Stimulated activated CD4-positive, alpha-beta T cell treated with anti-CD3 and anti-CD28 coated beads, Interleukin-2, amount 100 ng/mL, for 4 hours (primary cell): ENCODE data around the gene CDK14.

Experiments
- DNase-seq: peaks from one replicate; pipeline ENCODE4 v3.0.0-alpha.2; 2020; ENCODE audit warnings: low read depth

CDK14 gene

GRCh38 chr7:90681336-90682022, 85.4 kb downstream of the CDK14 start:
- no peak for DNase-seq

- no peak for DNase-seq
Measured at GRCh38 chr7:90686146-90686545, 90.0 kb downstream of the CDK14 start.

GRCh38 chr7:90688810-90689209, 92.7 kb downstream of the CDK14 start:
- DNase-seq = no peak

- no peak for DNase-seq
Measured at GRCh38 chr7:90689260-90689659, 93.1 kb downstream of the CDK14 start.

- no peak for DNase-seq
Measured at GRCh38 chr7:90690159-90690858, 94.2 kb downstream of the CDK14 start.

GRCh38 chr7:90692396-90692795, 96.3 kb downstream of the CDK14 start:
- DNase-seq = no peak

GRCh38 chr7:90692947-90693346, 96.8 kb downstream of the CDK14 start:
- DNase-seq = no peak

- no peak for DNase-seq
Measured at GRCh38 chr7:90693939-90694338, 97.8 kb downstream of the CDK14 start.

GRCh38 chr7:90698616-90699015, 102.5 kb downstream of the CDK14 start:
- no peak for DNase-seq

GRCh38 chr7:90701021-90701420, 104.9 kb downstream of the CDK14 start:
- no peak for DNase-seq

- no peak for DNase-seq
Measured at GRCh38 chr7:90701771-90702170, 105.7 kb downstream of the CDK14 start.

GRCh38 chr7:90705391-90706071, 109.4 kb downstream of the CDK14 start:
- no peak for DNase-seq

- DNase-seq = no peak
Measured at GRCh38 chr7:90706072-90706716, 110.1 kb downstream of the CDK14 start.

- DNase-seq = no peak
Measured at GRCh38 chr7:90708841-90709317, 112.8 kb downstream of the CDK14 start.

- no peak for DNase-seq
Measured at GRCh38 chr7:90709501-90710465, 113.7 kb downstream of the CDK14 start.

- no peak for DNase-seq
Measured at GRCh38 chr7:90710466-90710850, 114.3 kb downstream of the CDK14 start.

GRCh38 chr7:90713628-90714027, 117.5 kb downstream of the CDK14 start:
- no peak for DNase-seq

GRCh38 chr7:90715067-90715466, 118.9 kb downstream of the CDK14 start:
- no peak for DNase-seq

- DNase-seq = no peak
Measured at GRCh38 chr7:90717296-90718060, 121.4 kb downstream of the CDK14 start.

- no peak for DNase-seq
Measured at GRCh38 chr7:90719155-90719554, 123.0 kb downstream of the CDK14 start.
